Prostate gland (tissue), 2 donors: ENCODE measurements around the gene TSHZ2. TPM values are rescaled to one million over a fixed set of nuclear protein-coding genes. Genes with fewer than 3 reads are reported as not detected.

Experiments used
- DNase-seq: peaks from one replicate; pipeline ENCODE4 v3.0.0-alpha.2; 2019; ENCODE audit warnings: low spot score
- H3K27ac ChIP-seq, 2 donors: fragments of 200-600 bp; sonication (generic); 2 replicates each; pipeline ENCODE4 v1.5.1; 2017 to 2019
- H3K27me3 ChIP-seq: fragments of 200-600 bp; sonication (generic); replicated peaks from 2 replicates; pipeline ENCODE4 v1.5.1; 2019; ENCODE audit not compliant: insufficient read depth
- H3K36me3 ChIP-seq, 2 donors: fragments of 200-600 bp; sonication (generic); 1 replicate in 1 of 2; 2 replicates in 1 of 2; pipeline versions ENCODE4 v1.5.1 to v1.8.1; 2017 to 2019
- H3K4me1 ChIP-seq: fragments of 200-600 bp; sonication (generic); replicated peaks from 2 replicates; pipeline ENCODE4 v1.5.1; 2019
- H3K4me3 ChIP-seq, 2 donors: fragments of 200-600 bp; sonication (generic); 2 replicates each; pipeline ENCODE4 v1.5.1; 2017 to 2019
- H3K9me3 ChIP-seq: fragments of 200-600 bp; sonication (generic); 2 replicates; pipeline ENCODE4 v1.5.1; 2017
- POLR2A ChIP-seq: fragments of 450-650 bp; IDR thresholded peaks from one replicate; pipeline ENCODE4 v1.6.1; 2016; ENCODE audit warnings: antibody characterized with exemption, mild to moderate bottlenecking
- POLR2AphosphoS5 ChIP-seq: sonication (generic); formaldehyde crosslinking; IDR thresholded peaks from one replicate; pipeline ENCODE4 v1.6.1; 2017; ENCODE audit warnings: antibody characterized with exemption
- WGBS: methylation state at CpG from one replicate; pipeline ENCODE4 v1.1.5; 2018; 5-methylcytosine and 5-hydroxymethylcytosine counted together
- intact Hi-C: fragments of 100-400 bp; cut with DNase I; formaldehyde crosslinking; loops from one replicate; pipeline ENCODE4 v1.14.2; 2022
- total RNA-seq, 2 donors: library from RNA; depleted of rRNA; stranded (reverse); fragments of >200 nt; gene quantifications; one replicate each; pipeline ENCODE4 v1.1.0, GENCODE V29; 2016
- TF ChIP-seq, protein P1 (sequence below), 4 experiments: fragments of 200-600 bp in 2 of 4; fragments of 450-650 bp in 2 of 4; sonication (generic) in 2 of 4; IDR thresholded peaks; 1 replicate in 3 of 4; 2 replicates in 1 of 4; pipeline ENCODE4 v1.5.1; 2016 to 2019; ENCODE audit warnings: antibody characterized with exemption in 4 of 4, mild to moderate bottlenecking in 2 of 4, moderate library complexity in 2 of 4

The TSHZ2 gene
- total RNA-seq, 2 donors from 2014 or later: 9.8 to 35.1 TPM

DNA sequence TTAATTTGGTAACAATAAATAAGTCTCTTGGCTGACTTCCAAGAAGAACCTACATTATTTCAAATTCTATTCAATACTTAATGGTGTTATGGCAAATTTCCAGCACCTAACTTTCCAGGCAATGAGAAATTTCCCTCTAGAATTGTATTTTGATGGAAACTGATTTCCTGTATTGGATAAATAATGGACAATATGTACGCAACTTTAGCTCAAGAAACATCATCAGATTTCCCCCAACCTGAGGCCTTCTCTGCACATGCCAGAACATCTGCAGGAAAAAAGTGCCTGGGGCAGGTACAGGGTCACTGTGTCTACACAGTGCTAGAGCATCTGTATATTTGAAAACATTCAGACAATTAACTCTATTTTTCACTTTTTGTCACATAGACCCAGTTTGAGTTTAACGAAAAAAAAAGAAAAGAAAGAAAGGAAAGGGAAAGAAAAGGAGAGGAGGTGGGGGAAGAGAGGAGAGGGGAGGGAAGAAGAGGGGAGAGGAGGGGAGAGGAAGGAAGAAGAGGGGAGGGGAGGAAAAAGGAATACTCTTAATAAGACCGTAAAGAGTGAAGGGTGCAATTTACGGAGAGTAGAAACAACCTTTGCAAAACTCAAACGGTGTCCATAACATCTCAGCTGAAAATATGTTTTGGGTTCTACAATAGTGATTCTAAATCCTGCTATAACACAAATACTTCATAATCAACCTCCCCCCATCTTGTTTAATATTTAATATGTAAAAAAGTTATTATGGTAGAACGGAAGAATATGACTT lies 130.0 kb downstream of the TSHZ2 start:
- intact Hi-C loops: no loop called here
- no peak for TF ChIP-seq POLR2AphosphoS5
- no peak for TF ChIP-seq POLR2A
- TF ChIP-seq, protein P1, sequence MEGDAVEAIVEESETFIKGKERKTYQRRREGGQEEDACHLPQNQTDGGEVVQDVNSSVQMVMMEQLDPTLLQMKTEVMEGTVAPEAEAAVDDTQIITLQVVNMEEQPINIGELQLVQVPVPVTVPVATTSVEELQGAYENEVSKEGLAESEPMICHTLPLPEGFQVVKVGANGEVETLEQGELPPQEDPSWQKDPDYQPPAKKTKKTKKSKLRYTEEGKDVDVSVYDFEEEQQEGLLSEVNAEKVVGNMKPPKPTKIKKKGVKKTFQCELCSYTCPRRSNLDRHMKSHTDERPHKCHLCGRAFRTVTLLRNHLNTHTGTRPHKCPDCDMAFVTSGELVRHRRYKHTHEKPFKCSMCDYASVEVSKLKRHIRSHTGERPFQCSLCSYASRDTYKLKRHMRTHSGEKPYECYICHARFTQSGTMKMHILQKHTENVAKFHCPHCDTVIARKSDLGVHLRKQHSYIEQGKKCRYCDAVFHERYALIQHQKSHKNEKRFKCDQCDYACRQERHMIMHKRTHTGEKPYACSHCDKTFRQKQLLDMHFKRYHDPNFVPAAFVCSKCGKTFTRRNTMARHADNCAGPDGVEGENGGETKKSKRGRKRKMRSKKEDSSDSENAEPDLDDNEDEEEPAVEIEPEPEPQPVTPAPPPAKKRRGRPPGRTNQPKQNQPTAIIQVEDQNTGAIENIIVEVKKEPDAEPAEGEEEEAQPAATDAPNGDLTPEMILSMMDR (IDR thresholded peaks at IDR 0.05): no peak
- Histone ChIP-seq H3K27me3 (no peaks in the 10 kb centered on the region), H3K27ac (no peak overlapping the region), H3K9me3 (no peaks in the 10 kb centered on the region), H3K36me3 (no peaks in the 10 kb centered on the region), H3K4me3 (no peak overlapping the region), H3K4me1 (no peaks in the 10 kb centered on the region)
- WGBS: 86% methylated on average over 6 of the region's 6 CpGs
- DNase-seq: no peak

DNA sequence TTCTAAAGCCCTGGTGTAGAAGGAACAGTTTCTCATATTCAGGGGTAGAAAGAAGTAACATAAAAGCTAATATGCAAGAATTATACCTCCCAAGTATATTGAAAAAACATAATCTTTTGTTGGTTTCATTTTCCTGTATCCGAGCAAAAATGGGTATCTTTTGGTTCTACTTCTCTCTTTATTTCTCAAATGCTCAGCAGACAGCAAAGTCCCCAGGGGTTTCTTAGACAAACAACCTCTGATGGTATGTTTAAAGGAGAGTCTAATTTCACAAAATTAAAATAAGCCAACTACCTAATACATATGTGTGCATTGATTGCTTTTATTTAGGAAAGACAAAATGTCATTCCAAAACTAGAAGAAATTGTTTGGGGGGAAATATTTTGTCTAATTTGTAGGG lies 131.0 kb downstream of the TSHZ2 start:
- H3K27ac ChIP-seq: no peak overlapping the region
- no peaks in the 10 kb centered on the region for H3K27me3 ChIP-seq
- no peak for DNase-seq
- WGBS: 81% methylated on average over 1 of the region's 1 CpG
- H3K4me1 ChIP-seq: no peaks in the 10 kb centered on the region
- no peaks in the 10 kb centered on the region for H3K36me3 ChIP-seq
- H3K4me3 ChIP-seq: no peak overlapping the region
- H3K9me3 ChIP-seq: no peaks in the 10 kb centered on the region
- TF ChIP-seq POLR2A: no peak
- TF ChIP-seq POLR2AphosphoS5: no peak
- TF ChIP-seq, protein P1 (IDR thresholded peaks at IDR 0.05): no peak
- intact Hi-C loops: no loop called here

DNA sequence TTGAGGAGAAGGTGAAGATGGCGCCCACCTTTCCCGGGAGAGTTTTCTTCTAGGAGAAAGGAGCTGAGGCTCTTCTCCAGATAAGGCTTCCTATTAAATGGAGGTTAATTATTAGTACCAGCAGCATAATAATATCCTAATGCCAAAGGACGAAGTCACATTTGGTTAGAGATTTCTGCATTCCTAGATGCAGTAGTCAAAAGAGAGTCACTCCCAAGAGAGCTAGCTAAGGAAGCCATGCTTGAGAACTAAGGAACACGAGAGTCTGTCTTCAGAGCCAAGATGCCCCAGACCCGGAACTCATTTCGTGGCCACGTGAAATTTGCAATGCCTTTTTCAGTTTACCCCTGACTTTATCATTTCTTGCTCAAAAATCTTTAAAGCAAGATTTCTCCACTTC lies 132.7 kb downstream of the TSHZ2 start:
- DNase-seq: no peak
- WGBS: 92% methylated on average over 7 of the region's 7 CpGs
- Histone ChIP-seq H3K9me3 (no peaks in the 10 kb centered on the region), H3K4me1 (no peaks in the 10 kb centered on the region), H3K27me3 (no peaks in the 10 kb centered on the region), H3K4me3 (no peak overlapping the region), H3K27ac (no peak overlapping the region), H3K36me3 (no peaks in the 10 kb centered on the region)
- intact Hi-C loops: no loop called here
- TF ChIP-seq POLR2AphosphoS5 (no peak), POLR2A (no peak)
- TF ChIP-seq, protein P1 (IDR thresholded peaks at IDR 0.05): no peak

DNA sequence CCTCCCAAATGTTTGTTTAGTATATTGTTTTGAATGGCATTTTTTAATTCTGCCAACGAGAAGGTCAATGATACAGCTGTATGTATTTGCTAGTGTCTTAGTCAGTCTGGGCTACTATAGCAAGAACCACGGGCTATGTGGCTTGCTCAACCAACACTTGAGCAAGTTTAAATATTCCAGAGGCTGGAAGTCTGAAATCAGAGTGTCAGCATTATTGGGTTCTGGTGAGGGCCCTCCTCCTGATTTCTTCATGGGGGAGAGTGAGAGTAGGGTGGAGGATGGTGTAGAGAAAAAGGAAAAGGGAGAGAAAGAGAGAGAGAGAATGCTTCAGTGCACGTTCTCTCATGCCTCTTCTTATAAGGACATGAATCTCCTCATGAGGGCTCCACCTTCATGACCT lies 144.6 kb downstream of the TSHZ2 start:
- H3K27ac ChIP-seq: no peak overlapping the region
- no peaks in the 10 kb centered on the region for H3K4me1 ChIP-seq
- TF ChIP-seq POLR2AphosphoS5: no peak
- no peak for TF ChIP-seq POLR2A
- TF ChIP-seq, protein P1 (IDR thresholded peaks at IDR 0.05): no peak
- H3K9me3 ChIP-seq: no peaks in the 10 kb centered on the region
- intact Hi-C loops: no loop called here
- no peak overlapping the region for H3K4me3 ChIP-seq
- H3K36me3 ChIP-seq: no peaks in the 10 kb centered on the region
- H3K27me3 ChIP-seq: no peaks in the 10 kb centered on the region
- DNase-seq: no peak
- WGBS: 96% methylated on average over 3 of the region's 3 CpGs

DNA sequence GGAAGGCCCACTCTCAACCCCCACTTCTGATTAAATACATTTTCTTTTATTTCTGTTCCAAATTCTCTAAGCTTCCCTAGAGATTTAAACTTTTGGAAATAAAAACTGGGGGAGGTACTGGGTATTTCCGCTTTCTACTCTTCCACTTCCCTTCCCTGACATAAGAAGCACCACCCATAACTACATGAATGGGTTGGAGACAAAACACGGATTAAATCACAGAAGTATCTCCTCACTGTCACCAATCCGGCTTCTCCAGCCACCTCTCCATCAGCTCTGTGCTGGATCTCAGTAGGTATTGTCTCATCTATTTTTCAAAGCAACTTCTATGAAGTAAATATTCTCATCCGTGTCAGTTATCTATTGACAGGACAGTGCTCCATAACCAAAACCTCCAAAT lies 150.7 kb downstream of the TSHZ2 start:
- TF ChIP-seq POLR2A (no peak), POLR2AphosphoS5 (no peak)
- TF ChIP-seq, protein P1 (IDR thresholded peaks at IDR 0.05): no peak
- Histone ChIP-seq H3K27me3 (no peaks in the 10 kb centered on the region), H3K4me3 (no peak overlapping the region), H3K36me3 (no peaks in the 10 kb centered on the region), H3K4me1 (no peaks in the 10 kb centered on the region), H3K27ac (no peak overlapping the region), H3K9me3 (no peaks in the 10 kb centered on the region)
- WGBS: 88% methylated on average over 4 of the region's 4 CpGs
- intact Hi-C loops: no loop called here
- DNase-seq: no peak
